ENCODE data around the gene ABCA2.
A peak's percentile ranks its signal among the peaks of the same experiment; 100 is the strongest.

The ABCA2 gene

GRCh38 chr9:137019891-137020683 lies 8.0 kb downstream of the ABCA2 start:
- H3K18ac ChIP-seq (ENCODE audit: low read length), result no peak overlapping the region
- no peak overlapping the region for H2AK5ac ChIP-seq (ENCODE audit: low read depth, low read length)
- no peak overlapping the region for H3K27ac ChIP-seq (replicated peaks; ENCODE audit: low read length)
- no peak overlapping the region for H3K23ac ChIP-seq (ENCODE audit: low read depth, low read length, poor library complexity)
- DNase-seq (ENCODE audit: low spot score), result no peak
- peak overlapping the region; percentile 70 for H3K9ac ChIP-seq (ENCODE audit: low read depth, low read length, poor library complexity)
- H2BK120ac ChIP-seq (ENCODE audit: low read depth, low read length), result no peak overlapping the region
- no peak overlapping the region for H3K4me2 ChIP-seq (ENCODE audit: insufficient read depth, low read length, poor library complexity, severe bottlenecking)
- no peak overlapping the region for H2BK15ac ChIP-seq (ENCODE audit: low read length)
- peaks cover 0 to 6% of the 10 kb centered on the region in 2 donors for H3K9me3 ChIP-seq (replicated peaks in 1 of 2; ENCODE audit: control insufficient read depth in 2 of 2, insufficient read depth in 1 of 2, low read depth in 1 of 2, low read length in 2 of 2)
- H3K27me3 ChIP-seq (ENCODE audit: control insufficient read depth in 3 of 3, insufficient read depth in 3 of 3, low read depth in 1 of 3, low read length in 3 of 3), result no peaks in the 10 kb centered on the region
- H3K4me1 ChIP-seq (ENCODE audit: control insufficient read depth in 2 of 2, insufficient read depth in 1 of 2, low read depth in 1 of 2, low read length in 2 of 2), result peaks cover 10 to 11% of the 10 kb centered on the region in 2 donors
- no peak overlapping the region for H3K4me3 ChIP-seq (ENCODE audit: low read length in 2 of 2)
- no peak overlapping the region for H3K4ac ChIP-seq (ENCODE audit: low read length)
- no peak overlapping the region for H4K8ac ChIP-seq (ENCODE audit: low read depth, low read length)
- H3K79me1 ChIP-seq (ENCODE audit: low read depth, low read length), result peaks cover 14% of the 10 kb centered on the region
- H2AFZ ChIP-seq (ENCODE audit: low read length), result no peak overlapping the region
- H2BK12ac ChIP-seq (ENCODE audit: low read length), result no peak overlapping the region
- H4K91ac ChIP-seq (ENCODE audit: low read depth, low read length, poor library complexity), result no peak overlapping the region
- peaks cover 16 to 34% of the 10 kb centered on the region in 2 donors for H3K36me3 ChIP-seq (replicated peaks in 1 of 2; ENCODE audit: control insufficient read depth in 2 of 2, insufficient read depth in 2 of 2, low read length in 2 of 2)
- H3K14ac ChIP-seq (ENCODE audit: low read length), result peak overlapping the region; percentile 38
- WGBS, 2 donors (ENCODE audit: extremely low coverage in 2 of 2, insufficient read length in 2 of 2, insufficient replicate concordance in 1 of 2), result no CpG with 5 or more reads among the region's 34 CpGs
- H2BK5ac ChIP-seq (ENCODE audit: low read length), result peak overlapping the region; percentile 5

- no peak for DNase-seq (ENCODE audit: low spot score)
- no peak overlapping the region for H3K27ac ChIP-seq (replicated peaks; ENCODE audit: low read length)
- no peak overlapping the region for H4K8ac ChIP-seq (ENCODE audit: low read depth, low read length)
- H3K18ac ChIP-seq (ENCODE audit: low read length), result no peak overlapping the region
- no peak overlapping the region for H3K9ac ChIP-seq (ENCODE audit: low read depth, low read length, poor library complexity)
- no peak overlapping the region for H3K4me3 ChIP-seq (ENCODE audit: low read length in 2 of 2)
- H2AFZ ChIP-seq (ENCODE audit: low read length), result no peak overlapping the region
- no peak overlapping the region for H2BK12ac ChIP-seq (ENCODE audit: low read length)
- H3K23ac ChIP-seq (ENCODE audit: low read depth, low read length, poor library complexity), result no peak overlapping the region
- H3K14ac ChIP-seq (ENCODE audit: low read length), result no peak overlapping the region
- no CpG with 5 or more reads among the region's 36 CpGs for WGBS, 2 donors (ENCODE audit: extremely low coverage in 2 of 2, insufficient read length in 2 of 2, insufficient replicate concordance in 1 of 2)
- peaks cover 20 to 43% of the 10 kb centered on the region in 2 donors for H3K36me3 ChIP-seq (replicated peaks in 1 of 2; ENCODE audit: control insufficient read depth in 2 of 2, insufficient read depth in 2 of 2, low read length in 2 of 2)
- peaks cover 0 to 6% of the 10 kb centered on the region in 2 donors for H3K9me3 ChIP-seq (replicated peaks in 1 of 2; ENCODE audit: control insufficient read depth in 2 of 2, insufficient read depth in 1 of 2, low read depth in 1 of 2, low read length in 2 of 2)
- no peak overlapping the region for H2BK120ac ChIP-seq (ENCODE audit: low read depth, low read length)
- no peak overlapping the region for H2BK5ac ChIP-seq (ENCODE audit: low read length)
- H4K91ac ChIP-seq (ENCODE audit: low read depth, low read length, poor library complexity), result no peak overlapping the region
- peaks cover 3 to 11% of the 10 kb centered on the region in 2 donors for H3K4me1 ChIP-seq (ENCODE audit: control insufficient read depth in 2 of 2, insufficient read depth in 1 of 2, low read depth in 1 of 2, low read length in 2 of 2)
- H3K27me3 ChIP-seq (ENCODE audit: control insufficient read depth in 3 of 3, insufficient read depth in 3 of 3, low read depth in 1 of 3, low read length in 3 of 3), result no peaks in the 10 kb centered on the region
- no peak overlapping the region for H2BK15ac ChIP-seq (ENCODE audit: low read length)
- peaks cover 11% of the 10 kb centered on the region for H3K79me1 ChIP-seq (ENCODE audit: low read depth, low read length)
- no peak overlapping the region for H3K4me2 ChIP-seq (ENCODE audit: insufficient read depth, low read length, poor library complexity, severe bottlenecking)
- no peak overlapping the region for H3K4ac ChIP-seq (ENCODE audit: low read length)
- H2AK5ac ChIP-seq (ENCODE audit: low read depth, low read length), result no peak overlapping the region
Observed at GRCh38 chr9:137018761-137019559, 9.1 kb downstream of the ABCA2 start.

GRCh38 chr9:137017791-137018497 lies 10.1 kb downstream of the ABCA2 start:
- Histone ChIP-seq H2BK5ac (ENCODE audit: low read length) (peak overlapping the region; percentile 69), H3K79me1 (ENCODE audit: low read depth, low read length) (peaks cover 11% of the 10 kb centered on the region), H3K23ac (ENCODE audit: low read depth, low read length, poor library complexity) (no peak overlapping the region), H3K14ac (ENCODE audit: low read length) (no peak overlapping the region), H3K27me3 (ENCODE audit: control insufficient read depth in 3 of 3, insufficient read depth in 3 of 3, low read depth in 1 of 3, low read length in 3 of 3) (no peaks in the 10 kb centered on the region), H3K4me3 (ENCODE audit: low read length in 2 of 2) (no peak overlapping the region), H3K4ac (ENCODE audit: low read length) (no peak overlapping the region), H2BK15ac (ENCODE audit: low read length) (no peak overlapping the region), H3K4me2 (ENCODE audit: insufficient read depth, low read length, poor library complexity, severe bottlenecking) (no peak overlapping the region), H3K18ac (ENCODE audit: low read length) (no peak overlapping the region), H4K91ac (ENCODE audit: low read depth, low read length, poor library complexity) (no peak overlapping the region), H4K8ac (ENCODE audit: low read depth, low read length) (no peak overlapping the region), H2BK12ac (ENCODE audit: low read length) (no peak overlapping the region), H3K9me3 (replicated peaks in 1 of 2; ENCODE audit: control insufficient read depth in 2 of 2, insufficient read depth in 1 of 2, low read depth in 1 of 2, low read length in 2 of 2) (peaks cover 0 to 6% of the 10 kb centered on the region in 2 donors), H2BK120ac (ENCODE audit: low read depth, low read length) (no peak overlapping the region), H3K4me1 (ENCODE audit: control insufficient read depth in 2 of 2, insufficient read depth in 1 of 2, low read depth in 1 of 2, low read length in 2 of 2) (peaks cover 0 to 3% of the 10 kb centered on the region in 2 donors), H3K9ac (ENCODE audit: low read depth, low read length, poor library complexity) (no peak overlapping the region), H3K36me3 (replicated peaks in 1 of 2; ENCODE audit: control insufficient read depth in 2 of 2, insufficient read depth in 2 of 2, low read length in 2 of 2) (peaks cover 20 to 47% of the 10 kb centered on the region in 2 donors), H2AK5ac (ENCODE audit: low read depth, low read length) (no peak overlapping the region), H2AFZ (ENCODE audit: low read length) (no peak overlapping the region), H3K27ac (replicated peaks; ENCODE audit: low read length) (no peak overlapping the region)
- no CpG with 5 or more reads among the region's 45 CpGs for WGBS, 2 donors (ENCODE audit: extremely low coverage in 2 of 2, insufficient read length in 2 of 2, insufficient replicate concordance in 1 of 2)
- DNase-seq (ENCODE audit: low spot score), result no peak

All from neuronal stem cell (in vitro differentiated cells).